Measurements from ENCODE around the gene MRPS7.

DNA sequence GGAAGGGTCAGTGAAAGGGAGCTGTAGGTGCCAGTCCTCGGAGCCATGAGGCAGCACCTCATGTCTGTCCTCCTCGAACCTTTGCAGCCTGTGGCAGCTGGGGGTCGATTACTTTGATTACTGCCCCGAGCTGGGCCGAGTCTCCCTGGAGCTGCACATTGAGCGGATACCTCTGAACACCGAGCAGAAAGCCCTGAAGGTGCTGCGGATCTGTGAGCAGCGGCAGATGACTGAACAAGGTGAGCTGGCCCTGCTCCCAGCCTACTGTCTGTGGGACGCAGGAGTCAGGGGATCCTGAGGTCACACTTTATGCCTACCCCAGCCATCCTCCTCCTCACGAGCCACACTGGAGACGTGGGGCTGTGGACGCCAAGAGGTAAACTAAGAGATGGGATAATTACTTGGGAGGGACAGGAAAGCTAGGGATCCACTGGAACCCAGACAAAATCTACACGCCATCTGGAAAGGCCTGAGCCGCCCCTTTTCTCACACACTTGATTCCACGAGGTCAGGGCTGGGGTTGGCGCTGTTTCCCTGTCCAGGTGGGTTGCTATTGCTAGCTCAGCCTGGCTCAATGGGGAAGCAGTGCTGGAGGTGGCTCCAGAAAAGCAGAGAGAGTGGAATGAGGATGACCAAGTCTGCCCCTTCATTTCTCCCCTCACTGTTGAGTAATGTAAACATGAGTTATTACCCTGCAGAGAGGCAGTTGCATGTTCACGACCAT lies 29.8 kb upstream of the MRPS7 start:
- no peak for TF ChIP-seq ZNF274 (IDR thresholded peaks at IDR 0.05; ENCODE audit: low read depth, low read length)
- no peak for TF ChIP-seq SUZ12 (IDR thresholded peaks at IDR 0.05; ENCODE audit: extremely low read depth, insufficient read depth, insufficient read length)
- no peak for TF ChIP-seq YY1 (IDR thresholded peaks at IDR 0.05; ENCODE audit: insufficient read depth, insufficient read length)

All from NT2/D1 (cell line).